IMR-90 (cell line): Measurements from ENCODE around the gene SARM1. TPM values are rescaled to one million over a fixed set of nuclear protein-coding genes. Genes with fewer than 3 reads are reported as not detected.

Experiments
- ATAC-seq: fragments of 200-7000 bp; cut with Tn5 transposase; 2 replicates; pipeline ENCODE4 v1.9.1; 2020; ENCODE audit warnings: low read depth, mild to moderate bottlenecking, moderate library complexity
- BruUV-seq: library from RNA; stranded (reverse); fragments of 400-500 nt; replicated peaks from 2 replicates; lab custom pipeline; 2021; lab: Mats Ljungman, UMichigan
- CTCF ChIA-PET: fragments of 300-600 bp; formaldehyde crosslinking; extraction: SDS; loops from one replicate; lab custom pipeline; 2021; ENCODE audit warnings: antibody characterized with exemption; lab: Yijun Ruan, JAX
- POLR2A ChIA-PET: fragments of 300-600 bp; sonication (Branson Sonifier 250); formaldehyde crosslinking; loops from one replicate; lab custom pipeline; 2022; ENCODE audit warnings: antibody characterized with exemption; ENCODE audit not compliant: unreplicated experiment; lab: Charles Lee
- DNase-seq: peaks from one replicate; pipeline ENCODE4 v3.0.0; 2013
- H2AFZ ChIP-seq: replicated peaks from 2 replicates; pipeline ENCODE3; 2013; ENCODE audit warnings: low read length, mild to moderate bottlenecking; ENCODE audit not compliant: poor library complexity
- H2AK5ac ChIP-seq: 2 replicates; pipeline ENCODE4 v1.6.1; 2013; ENCODE audit warnings: low read depth, low read length, inconsistent platforms
- H2AK9ac ChIP-seq: replicated peaks from 2 replicates; pipeline ENCODE3; 2013; ENCODE audit warnings: mild to moderate bottlenecking, low read depth, low read length, moderate library complexity; ENCODE audit not compliant: poor library complexity
- H2BK120ac ChIP-seq: 2 replicates; pipeline ENCODE4 v1.6.1; 2013; ENCODE audit warnings: low read depth, low read length, inconsistent platforms
- H2BK15ac ChIP-seq: 3 replicates; pipeline ENCODE4 v1.6.1; 2013; ENCODE audit warnings: low read depth, low read length, inconsistent platforms
- H2BK20ac ChIP-seq: 2 replicates; pipeline ENCODE4 v1.6.1; 2013; ENCODE audit warnings: low read depth, mild to moderate bottlenecking, inconsistent platforms, low read length, moderate library complexity
- H2BK5ac ChIP-seq: 2 replicates; pipeline ENCODE4 v1.6.1; 2013; ENCODE audit warnings: mild to moderate bottlenecking, low read depth, low read length, inconsistent platforms; ENCODE audit not compliant: poor library complexity, severe bottlenecking
- H3K14ac ChIP-seq: replicated peaks from 2 replicates; pipeline ENCODE4 v1.6.1; 2013; ENCODE audit warnings: low read depth, low read length, inconsistent platforms
- H3K18ac ChIP-seq: 2 replicates; pipeline ENCODE4 v1.6.1; 2013; ENCODE audit warnings: low read depth, low read length, control low read depth
- H3K23ac ChIP-seq: 2 replicates; pipeline ENCODE4 v1.6.1; 2013; ENCODE audit warnings: low read depth, low read length, inconsistent platforms
- H3K27ac ChIP-seq: 2 replicates; pipeline ENCODE4 v1.5.1; 2013; ENCODE audit warnings: mild to moderate bottlenecking, control low read depth, low read length; ENCODE audit not compliant: insufficient read depth
- H3K27me3 ChIP-seq: 2 replicates; pipeline ENCODE4 v1.6.1; 2013; ENCODE audit warnings: low read length; ENCODE audit not compliant: control insufficient read depth, insufficient read depth
- H3K36me3 ChIP-seq: 2 replicates; pipeline ENCODE4 v1.6.1; 2013; ENCODE audit warnings: low read length, mixed read lengths; ENCODE audit not compliant: control insufficient read depth, insufficient read depth
- H3K4ac ChIP-seq: 2 replicates; pipeline ENCODE4 v1.6.1; 2013; ENCODE audit warnings: low read depth, low read length, inconsistent platforms
- H3K4me1 ChIP-seq: 2 replicates; pipeline ENCODE4 v1.6.1; 2013; ENCODE audit warnings: low read length, mixed read lengths; ENCODE audit not compliant: control insufficient read depth, insufficient read depth
- H3K4me2 ChIP-seq: 2 replicates; pipeline ENCODE4 v1.6.1; 2013; ENCODE audit warnings: low read depth, mild to moderate bottlenecking, control low read depth, low read length, moderate library complexity
- H3K4me3 ChIP-seq: 2 replicates; pipeline ENCODE4 v1.5.1; 2013; ENCODE audit warnings: low read depth, mild to moderate bottlenecking, control low read depth, low read length, moderate library complexity; ENCODE audit not compliant: insufficient read depth
- H3K56ac ChIP-seq: 2 replicates; pipeline ENCODE4 v1.6.1; 2013; ENCODE audit warnings: low read length, inconsistent platforms; ENCODE audit not compliant: insufficient read depth; ENCODE audit errors: extremely low read depth
- H3K79me1 ChIP-seq, 2 experiments: 2 replicates each; pipeline ENCODE4 v1.6.1; 2013; ENCODE audit warnings: low read length in 2 of 2, inconsistent platforms in 1 of 2, low read depth in 1 of 2
- H3K9ac ChIP-seq: 2 replicates; pipeline ENCODE4 v1.6.1; 2013; ENCODE audit warnings: low read depth, low read length, control low read depth
- H3K9me1 ChIP-seq: 2 replicates; pipeline ENCODE4 v1.6.1; 2013; ENCODE audit warnings: low read length, inconsistent platforms; ENCODE audit not compliant: insufficient read depth
- H3K9me3 ChIP-seq: 2 replicates; pipeline ENCODE4 v1.6.1; 2013; ENCODE audit warnings: low read length; ENCODE audit not compliant: control insufficient read depth, insufficient read depth
- H4K20me1 ChIP-seq: 2 replicates; pipeline ENCODE4 v1.6.1; 2013; ENCODE audit warnings: low read length, inconsistent platforms; ENCODE audit not compliant: insufficient read depth
- H4K5ac ChIP-seq: 2 replicates; pipeline ENCODE4 v1.6.1; 2013; ENCODE audit warnings: mild to moderate bottlenecking, low read depth, low read length, control low read depth
- H4K8ac ChIP-seq, 2 experiments: 2 replicates each; pipeline ENCODE4 v1.6.1; 2013; ENCODE audit warnings: low read depth in 2 of 2, low read length in 2 of 2, control low read depth in 1 of 2, inconsistent platforms in 1 of 2
- H4K91ac ChIP-seq: 2 replicates; pipeline ENCODE4 v1.6.1; 2013; ENCODE audit warnings: low read depth, low read length, inconsistent platforms; ENCODE audit not compliant: insufficient read depth
- MAFK ChIP-seq: IDR thresholded peaks from 2 replicates; pipeline ENCODE4 v1.6.1; 2012; ENCODE audit warnings: low read depth, low read length, improper control_type of control experiment
- MAZ ChIP-seq: IDR thresholded peaks from 2 replicates; pipeline ENCODE4 v1.6.1; 2012; ENCODE audit warnings: low read depth, mild to moderate bottlenecking, low read length, improper control_type of control experiment, moderate library complexity, borderline replicate concordance
- WGBS, 2 experiments: methylation state at CpG; one replicate each; pipeline versions ENCODE4 v1.1.5 to v1.1.7; 2013; ENCODE audit warnings: missing lambda C conversion rate in 2 of 2; ENCODE audit not compliant: insufficient read length in 1 of 2; ENCODE audit errors: extremely low coverage in 2 of 2; 5-methylcytosine and 5-hydroxymethylcytosine counted together
- dilution Hi-C: fragments of 300-500 bp; cut with HindIII; formaldehyde crosslinking; loops from one replicate; pipeline ENCODE4 v1.14.3; 2018; ENCODE audit warnings: low sequenced_read_pairs; ENCODE audit not compliant: unreplicated experiment
- in situ Hi-C: fragments of 300-500 bp; cut with MboI; formaldehyde crosslinking; loops from 3 replicates; pipeline ENCODE4 v1.14.3; 2019; ENCODE audit warnings: low sequenced_read_pairs, inconsistent platforms, mixed read lengths
- intact Hi-C: fragments of 100-400 bp; cut with micrococcal nuclease; formaldehyde crosslinking; loops from 2 replicates; pipeline ENCODE4 v1.10.0; 2022
- polyA plus RNA-seq, 3 experiments: library from polyadenylated mRNA; depleted of rRNA; stranded (reverse); fragments of >200 nt; gene quantifications; 2 replicates each; pipeline ENCODE4 v1.2.3, GENCODE V29; 2012; ENCODE audit warnings: low replicate concordance in 1 of 3
- total RNA-seq: library from RNA; depleted of rRNA; stranded (reverse); fragments of >200 nt; gene quantifications from 2 replicates; pipeline ENCODE4 v1.2.3, GENCODE V29; 2012

SARM1 gene
- total and polyA plus RNA-seq, 2 of the 4 experiments (the other 2 are of a cell fraction) = 3.4 to 11.4 TPM

DNA sequence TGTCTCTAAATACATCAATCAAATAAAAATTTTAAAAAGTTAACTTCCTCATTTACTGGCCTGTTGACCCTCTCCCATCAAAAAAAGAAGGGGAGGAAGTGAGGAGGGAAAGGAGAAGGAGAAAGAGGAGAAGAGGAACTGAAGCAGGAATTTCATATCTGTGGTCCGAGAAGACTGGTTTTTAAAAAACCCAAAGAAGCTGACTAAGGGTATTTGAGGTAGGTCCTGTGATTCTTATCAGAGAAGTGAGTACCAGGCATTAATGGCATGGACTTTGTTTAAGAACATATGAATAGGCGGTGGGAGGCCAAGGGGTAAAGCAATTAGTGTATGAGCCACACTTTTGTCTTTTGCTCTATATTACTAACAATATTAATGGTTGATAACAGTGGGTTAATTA, 32.5 kb downstream of the SARM1 start:
- Histone ChIP-seq H4K20me1 (no peaks in the 10 kb centered on the region), H3K27ac (no peak overlapping the region), H3K4me3 (no peak overlapping the region), H4K91ac (no peak overlapping the region), H2BK120ac (no peak overlapping the region), H3K36me3 (peaks cover 7% of the 10 kb centered on the region), H3K4me2 (no peak overlapping the region), H2BK5ac (no peak overlapping the region), H4K8ac (no peak overlapping the region), H3K27me3 (0 out of 2 replicates have a peak, but pooled peaks cover 2% of the 10 kb centered on the region), H3K56ac (no peak overlapping the region), H2AK5ac (no peak overlapping the region), H3K9ac (no peak overlapping the region), H3K4me1 (peaks cover 3% of the 10 kb centered on the region), H3K79me1 (no peaks in the 10 kb centered on the region), H2AK9ac (no peak overlapping the region), H3K9me1 (peaks cover 18% of the 10 kb centered on the region), H3K4ac (no peak overlapping the region), H2AFZ (no peak overlapping the region), H2BK20ac (no peak overlapping the region), H3K23ac (no peak overlapping the region), H3K18ac (no peak overlapping the region), H4K5ac (no peak overlapping the region), H2BK15ac (no peak overlapping the region), H3K14ac (no peak overlapping the region), H3K9me3 (no peaks in the 10 kb centered on the region)
- DNase-seq = no peak
- BruUV-seq = no TSS peak
- intact Hi-C loops = loop anchor here (10.0 kb wide), 1 partner anchor 141 kb away; no protein-coding TSS in a partner anchor
- ChIA-PET CTCF (no interaction called here), POLR2A (no interaction called here)
- WGBS, 2 experiments = 88% methylated on average over 1 of the region's 2 CpGs; no CpG with 5 or more reads in 1 of the 2 experiments
- dilution Hi-C loops = no loop called here
- in situ Hi-C loops = no loop called here
- TF ChIP-seq MAZ = no peak
- peak; percentile 84 for TF ChIP-seq MAFK
- ATAC-seq = no peak
